SK-N-MC (cell line): ENCODE data around the gene PLXNA4.

Experiments
- DNase-seq: peaks from one replicate; pipeline ENCODE4 v3.0.0-alpha.2; 2011; ENCODE audit warnings: low read depth, low spot score
- H3K27ac ChIP-seq: fragments of 200-600 bp; sonication (generic); 2 replicates; pipeline ENCODE4 v1.5.1; 2016; ENCODE audit warnings: mixed run types
- H3K36me3 ChIP-seq: fragments of 200-600 bp; sonication (generic); 2 replicates; pipeline ENCODE4 v1.6.1; 2017; ENCODE audit warnings: antibody characterized with exemption, low read length, mixed read lengths; ENCODE audit not compliant: insufficient read depth
- H3K4me3 ChIP-seq: fragments of 200-600 bp; sonication (generic); 2 replicates; pipeline ENCODE4 v1.5.1; 2016
- H3K9ac ChIP-seq: fragments of 200-600 bp; sonication (generic); 2 replicates; pipeline ENCODE4 v1.8.0; 2017; ENCODE audit warnings: mixed run types, mixed read lengths; ENCODE audit not compliant: insufficient read length
- H3K9me3 ChIP-seq: fragments of 200-600 bp; sonication (generic); 2 replicates; pipeline ENCODE4 v1.6.1; 2017; ENCODE audit warnings: low read depth, mild to moderate bottlenecking, antibody characterized with exemption, low read length, moderate library complexity, mixed read lengths
- EZH2 ChIP-seq: fragments of 200-600 bp; sonication (generic); IDR thresholded peaks from one replicate; pipeline ENCODE4 v1.6.1; 2017; ENCODE audit warnings: antibody characterized with exemption
- FOXP2 ChIP-seq: optimal IDR thresholded peaks from 2 replicates; pipeline ENCODE3; 2011; ENCODE audit warnings: mild to moderate bottlenecking, moderate library complexity; ENCODE audit not compliant: insufficient read depth; ENCODE audit errors: extremely low read length, control extremely low read depth
- POLR2AphosphoS5 ChIP-seq: IDR thresholded peaks from 2 replicates; pipeline ENCODE4 v1.6.1; 2012; ENCODE audit warnings: mild to moderate bottlenecking, low read depth, low read length, borderline replicate concordance

The PLXNA4 gene

GRCh38 chr7:132311733-132312132, 264.5 kb downstream of the PLXNA4 start:
- no peaks in the 10 kb centered on the region for H3K9me3 ChIP-seq
- no peak overlapping the region for H3K4me3 ChIP-seq
- TF ChIP-seq POLR2AphosphoS5 (no peak), EZH2 (no peak), FOXP2 (no peak)
- H3K36me3 ChIP-seq: no peaks in the 10 kb centered on the region
- DNase-seq: no peak
- no peak overlapping the region for H3K9ac ChIP-seq
- no peak overlapping the region for H3K27ac ChIP-seq

- TF ChIP-seq EZH2 (no peak), POLR2AphosphoS5 (no peak), FOXP2 (no peak)
- DNase-seq: no peak
- H3K27ac ChIP-seq: no peak overlapping the region
- no peaks in the 10 kb centered on the region for H3K36me3 ChIP-seq
- H3K4me3 ChIP-seq: no peak overlapping the region
- H3K9me3 ChIP-seq: no peaks in the 10 kb centered on the region
- H3K9ac ChIP-seq: no peak overlapping the region
Measured at GRCh38 chr7:132309102-132309805, 267.0 kb downstream of the PLXNA4 start.

GRCh38 chr7:132307465-132307864, 268.8 kb downstream of the PLXNA4 start:
- H3K4me3 ChIP-seq: no peak overlapping the region
- no peak overlapping the region for H3K27ac ChIP-seq
- no peak for TF ChIP-seq EZH2
- TF ChIP-seq FOXP2: no peak
- TF ChIP-seq POLR2AphosphoS5: no peak
- no peaks in the 10 kb centered on the region for H3K36me3 ChIP-seq
- DNase-seq: no peak
- H3K9me3 ChIP-seq: no peaks in the 10 kb centered on the region
- no peak overlapping the region for H3K9ac ChIP-seq

- Histone ChIP-seq H3K9me3 (no peaks in the 10 kb centered on the region), H3K4me3 (no peak overlapping the region), H3K36me3 (no peaks in the 10 kb centered on the region), H3K27ac (no peak overlapping the region), H3K9ac (no peak overlapping the region)
- TF ChIP-seq EZH2 (no peak), FOXP2 (no peak), POLR2AphosphoS5 (no peak)
- no peak for DNase-seq
Measured at GRCh38 chr7:132300599-132301277, 275.5 kb downstream of the PLXNA4 start.

GRCh38 chr7:132298790-132299189, 277.5 kb downstream of the PLXNA4 start:
- no peak overlapping the region for H3K27ac ChIP-seq
- no peaks in the 10 kb centered on the region for H3K36me3 ChIP-seq
- DNase-seq: no peak
- no peak overlapping the region for H3K4me3 ChIP-seq
- no peak overlapping the region for H3K9ac ChIP-seq
- no peak for TF ChIP-seq EZH2
- TF ChIP-seq FOXP2: no peak
- no peaks in the 10 kb centered on the region for H3K9me3 ChIP-seq

DNA sequence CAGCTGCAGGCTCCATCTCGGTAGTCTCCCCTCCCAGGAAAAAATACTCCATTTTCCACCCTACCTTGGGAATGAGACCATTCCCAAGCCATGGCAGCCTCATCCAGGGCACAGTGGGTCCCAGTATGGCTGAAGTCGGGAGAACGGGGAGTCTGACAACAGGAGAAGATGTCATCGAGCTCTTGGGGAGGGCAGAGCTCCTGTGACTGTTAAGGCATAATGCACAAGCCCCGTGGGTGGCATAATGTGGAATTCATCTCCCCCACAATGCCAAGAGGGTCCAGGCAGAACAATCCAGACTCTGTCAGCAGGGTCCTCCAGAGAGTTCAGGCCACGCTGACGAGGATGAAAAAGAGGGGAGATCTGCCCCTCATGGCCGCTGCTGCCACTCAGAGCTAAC, 279.4 kb downstream of the PLXNA4 start:
- TF ChIP-seq FOXP2 (no peak), POLR2AphosphoS5 (no peak), EZH2 (no peak)

DNA sequence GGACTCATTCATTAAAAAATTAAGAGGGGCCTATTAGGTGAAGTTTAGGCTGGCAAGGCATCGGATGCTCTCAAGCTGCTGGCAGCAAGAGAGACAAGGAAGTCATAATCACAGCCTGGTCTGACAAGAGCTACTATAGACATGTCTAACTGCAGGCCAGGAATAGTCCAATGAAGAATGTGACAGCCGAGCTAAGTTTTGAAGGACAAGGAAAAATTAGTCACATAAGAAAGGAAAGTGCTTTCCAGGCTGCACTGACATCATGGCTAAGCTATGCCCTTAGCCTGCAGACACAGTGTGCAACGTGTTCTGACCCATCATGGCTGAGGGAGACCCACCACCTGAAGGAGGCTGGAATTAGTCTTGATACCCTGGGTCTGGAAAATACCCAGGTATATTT, 281.1 kb downstream of the PLXNA4 start:
- Histone ChIP-seq H3K9me3 (no peaks in the 10 kb centered on the region), H3K36me3 (no peaks in the 10 kb centered on the region), H3K4me3 (no peak overlapping the region), H3K9ac (no peak overlapping the region), H3K27ac (no peak overlapping the region)
- no peak for DNase-seq
- TF ChIP-seq FOXP2: no peak
- TF ChIP-seq POLR2AphosphoS5: no peak
- TF ChIP-seq EZH2: no peak

More for the DNA sequence above, 279.4 kb downstream of the PLXNA4 start:
- no peak overlapping the region for H3K9ac ChIP-seq
- no peaks in the 10 kb centered on the region for H3K36me3 ChIP-seq
- no peak overlapping the region for H3K27ac ChIP-seq
- no peak overlapping the region for H3K4me3 ChIP-seq
- DNase-seq: no peak
- H3K9me3 ChIP-seq: no peaks in the 10 kb centered on the region

DNA sequence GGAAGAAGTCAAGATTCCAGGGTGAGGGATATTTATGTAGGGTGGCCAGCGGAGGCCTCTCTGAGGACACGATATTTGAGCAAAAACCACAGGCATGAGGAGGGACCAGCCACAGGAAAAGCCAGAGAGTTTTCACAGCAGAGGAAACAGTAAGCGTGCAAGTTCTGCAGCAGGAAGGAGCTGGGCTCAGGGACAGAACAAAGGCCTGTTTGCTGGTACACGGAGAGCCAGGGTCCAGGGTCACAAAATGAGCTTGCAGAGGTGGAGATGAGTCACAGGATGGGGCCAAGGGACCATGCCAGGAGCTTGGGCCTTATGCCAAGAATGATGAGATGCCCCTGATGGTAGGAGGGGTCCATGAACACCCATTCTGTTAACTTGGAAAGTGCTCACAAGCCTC, 283.5 kb downstream of the PLXNA4 start:
- no peak for TF ChIP-seq POLR2AphosphoS5
- no peak for TF ChIP-seq EZH2
- TF ChIP-seq FOXP2: no peak
- H3K27ac ChIP-seq: no peak overlapping the region
- no peaks in the 10 kb centered on the region for H3K9me3 ChIP-seq
- H3K4me3 ChIP-seq: no peak overlapping the region
- no peak overlapping the region for H3K9ac ChIP-seq
- DNase-seq: no peak
- H3K36me3 ChIP-seq: no peaks in the 10 kb centered on the region

- Histone ChIP-seq H3K36me3 (no peaks in the 10 kb centered on the region), H3K9ac (no peak overlapping the region), H3K4me3 (no peak overlapping the region), H3K27ac (no peak overlapping the region), H3K9me3 (no peaks in the 10 kb centered on the region)
- no peak for TF ChIP-seq EZH2
- TF ChIP-seq POLR2AphosphoS5: no peak
- TF ChIP-seq FOXP2: no peak
- DNase-seq: no peak
Measured at GRCh38 chr7:132291481-132291880, 284.8 kb downstream of the PLXNA4 start.
